ENCODE measurements around the gene PDE6A. TPM values are rescaled to one million over a fixed set of nuclear protein-coding genes. Genes with fewer than 3 reads are reported as not detected.
A peak's percentile ranks its signal among the peaks of the same experiment; 100 is the strongest.

Gene PDE6A
- total RNA-seq, 1 experiment from 2014 or later, result 0.50 TPM

DNA sequence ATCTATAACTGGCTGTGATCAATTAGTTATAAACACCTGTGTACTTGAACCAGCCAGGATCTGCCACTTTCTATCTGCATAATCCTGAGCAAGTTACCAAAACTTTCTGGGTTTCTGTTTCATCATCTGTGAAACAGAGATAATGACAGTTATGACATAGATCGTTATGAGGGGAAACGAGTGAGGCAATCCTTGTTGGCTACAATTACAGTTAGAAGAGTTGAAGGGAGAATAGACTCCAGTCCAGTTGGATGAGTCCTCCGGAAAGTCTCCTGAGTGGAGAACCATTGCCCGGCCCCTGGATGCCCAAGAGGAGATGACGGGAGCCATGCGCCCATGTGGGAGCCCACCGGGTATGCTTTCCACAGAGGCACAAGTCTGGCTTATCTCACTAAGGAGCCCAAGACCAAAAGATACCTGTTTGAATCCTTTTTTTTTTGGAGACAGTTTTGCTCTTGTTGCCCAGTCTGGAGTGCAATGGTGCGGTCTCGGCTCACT, 4.5 kb downstream of the PDE6A start:
- Histone ChIP-seq H3K27ac (peak overlapping the region; percentile 99), H3K4me2 (peak overlapping the region; percentile 81)

DNA sequence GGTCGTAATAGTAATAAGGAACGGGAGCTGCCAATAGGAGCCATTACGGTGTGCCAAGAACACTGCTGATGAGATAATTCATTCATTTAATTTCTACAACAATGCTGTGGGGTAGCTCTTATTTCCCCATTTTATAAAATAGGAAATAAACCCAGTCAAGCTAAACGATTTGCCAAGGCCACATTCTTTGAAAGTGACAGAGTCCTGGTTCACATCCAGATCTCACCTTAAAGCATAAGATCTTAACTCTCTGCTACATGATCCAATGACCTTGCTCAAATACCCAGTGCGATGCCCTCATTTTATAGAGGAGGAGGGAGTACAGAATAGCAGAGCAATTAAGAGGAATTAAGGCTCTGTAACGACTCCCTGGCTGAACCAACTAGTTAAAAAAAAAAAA, 5.0 kb downstream of the PDE6A start:
- Histone ChIP-seq H3K79me2 (ENCODE audit: low read depth) (no peaks in the 10 kb centered on the region), H3K27me3 (ENCODE audit: insufficient read depth, low read depth) (no peaks in the 10 kb centered on the region), H3K27ac (peak overlapping the region; percentile 99), H2AFZ (no peak overlapping the region), H3F3A (ENCODE audit: insufficient read depth, low read depth) (peaks cover 44% of the 10 kb centered on the region), H3K4me2 (peak overlapping the region; percentile 81), H3K4me1 (replicated peaks; ENCODE audit: insufficient read depth) (peaks cover 59% of the 10 kb centered on the region), H3K4me3 (peak overlapping the region; percentile 38; the same call in 1 of the 2 replicates), H4K20me1 (ENCODE audit: insufficient read depth) (no peaks in the 10 kb centered on the region), H3K36me3 (ENCODE audit: low read depth) (no peaks in the 10 kb centered on the region), H3K9me2 (ENCODE audit: insufficient read depth) (no peaks in the 10 kb centered on the region), H3K9me3 (ENCODE audit: insufficient read depth, low read depth) (no peaks in the 10 kb centered on the region)
- DNase-seq, result peak; percentile 36 to 86
- intact Hi-C loops (cut with micrococcal nuclease; ENCODE audit: unreplicated experiment), result loop anchor here (1.0 to 2.0 kb wide), 5 partner anchors 21 to 333 kb away; partner anchors contain the start of gene SLC26A2
- no TSS peak for BruUV-seq (replicated peaks)
- ChIA-PET CTCF (interaction anchor here (0.7 to 1.4 kb wide), 4 partner anchors 20 to 100 kb away, joined by 4 to 5 read pairs (median 4); no protein-coding TSS in a partner anchor), POLR2A (ENCODE audit: unreplicated experiment) (interaction anchor here (0.6 to 1.3 kb wide), 6 partner anchors 18 to 963 kb away, joined by 3 to 15 read pairs (median 6); partner anchors contain the start of gene SLC26A2)
- TF ChIP-seq, protein P1, sequence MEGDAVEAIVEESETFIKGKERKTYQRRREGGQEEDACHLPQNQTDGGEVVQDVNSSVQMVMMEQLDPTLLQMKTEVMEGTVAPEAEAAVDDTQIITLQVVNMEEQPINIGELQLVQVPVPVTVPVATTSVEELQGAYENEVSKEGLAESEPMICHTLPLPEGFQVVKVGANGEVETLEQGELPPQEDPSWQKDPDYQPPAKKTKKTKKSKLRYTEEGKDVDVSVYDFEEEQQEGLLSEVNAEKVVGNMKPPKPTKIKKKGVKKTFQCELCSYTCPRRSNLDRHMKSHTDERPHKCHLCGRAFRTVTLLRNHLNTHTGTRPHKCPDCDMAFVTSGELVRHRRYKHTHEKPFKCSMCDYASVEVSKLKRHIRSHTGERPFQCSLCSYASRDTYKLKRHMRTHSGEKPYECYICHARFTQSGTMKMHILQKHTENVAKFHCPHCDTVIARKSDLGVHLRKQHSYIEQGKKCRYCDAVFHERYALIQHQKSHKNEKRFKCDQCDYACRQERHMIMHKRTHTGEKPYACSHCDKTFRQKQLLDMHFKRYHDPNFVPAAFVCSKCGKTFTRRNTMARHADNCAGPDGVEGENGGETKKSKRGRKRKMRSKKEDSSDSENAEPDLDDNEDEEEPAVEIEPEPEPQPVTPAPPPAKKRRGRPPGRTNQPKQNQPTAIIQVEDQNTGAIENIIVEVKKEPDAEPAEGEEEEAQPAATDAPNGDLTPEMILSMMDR (conservative IDR thresholded peaks at IDR 0.05), result no peak
- no peak for TF ChIP-seq EZH2 (IDR thresholded peaks at IDR 0.05; ENCODE audit: low read depth)

More for the DNA sequence above, 4.5 kb downstream of the PDE6A start:
- no peaks in the 10 kb centered on the region for H4K20me1 ChIP-seq (ENCODE audit: insufficient read depth)
- ChIA-PET POLR2A (ENCODE audit: unreplicated experiment) (interaction anchor here (0.5 to 1.3 kb wide), 5 partner anchors 19 to 963 kb away, joined by 3 to 15 read pairs (median 5); partner anchors contain the start of gene SLC26A2), CTCF (interaction anchor here (0.7 to 1.4 kb wide), 3 partner anchors 20 to 101 kb away, joined by 3 to 5 read pairs (median 5); no protein-coding TSS in a partner anchor)
- intact Hi-C loops (cut with micrococcal nuclease; ENCODE audit: unreplicated experiment), result no loop called here
- peak in 1 of 2 experiments; percentile 57 for DNase-seq
- H3K36me3 ChIP-seq (ENCODE audit: low read depth), result no peaks in the 10 kb centered on the region
- no peak for TF ChIP-seq EZH2 (IDR thresholded peaks at IDR 0.05; ENCODE audit: low read depth)
- TF ChIP-seq, protein P1 (conservative IDR thresholded peaks at IDR 0.05), result no peak
- H3K4me1 ChIP-seq (replicated peaks; ENCODE audit: insufficient read depth), result peaks cover 59% of the 10 kb centered on the region
- no peaks in the 10 kb centered on the region for H3K27me3 ChIP-seq (ENCODE audit: insufficient read depth, low read depth)
- BruUV-seq (replicated peaks), result no TSS peak
- H2AFZ ChIP-seq, result no peak overlapping the region
- H3K4me3 ChIP-seq, result peak overlapping the region; percentile 38; the same call in 1 of the 2 replicates
- H3K9me3 ChIP-seq (ENCODE audit: insufficient read depth, low read depth), result no peaks in the 10 kb centered on the region
- H3F3A ChIP-seq (ENCODE audit: insufficient read depth, low read depth), result peaks cover 44% of the 10 kb centered on the region
- no peaks in the 10 kb centered on the region for H3K79me2 ChIP-seq (ENCODE audit: low read depth)
- H3K9me2 ChIP-seq (ENCODE audit: insufficient read depth), result no peaks in the 10 kb centered on the region

DNA sequence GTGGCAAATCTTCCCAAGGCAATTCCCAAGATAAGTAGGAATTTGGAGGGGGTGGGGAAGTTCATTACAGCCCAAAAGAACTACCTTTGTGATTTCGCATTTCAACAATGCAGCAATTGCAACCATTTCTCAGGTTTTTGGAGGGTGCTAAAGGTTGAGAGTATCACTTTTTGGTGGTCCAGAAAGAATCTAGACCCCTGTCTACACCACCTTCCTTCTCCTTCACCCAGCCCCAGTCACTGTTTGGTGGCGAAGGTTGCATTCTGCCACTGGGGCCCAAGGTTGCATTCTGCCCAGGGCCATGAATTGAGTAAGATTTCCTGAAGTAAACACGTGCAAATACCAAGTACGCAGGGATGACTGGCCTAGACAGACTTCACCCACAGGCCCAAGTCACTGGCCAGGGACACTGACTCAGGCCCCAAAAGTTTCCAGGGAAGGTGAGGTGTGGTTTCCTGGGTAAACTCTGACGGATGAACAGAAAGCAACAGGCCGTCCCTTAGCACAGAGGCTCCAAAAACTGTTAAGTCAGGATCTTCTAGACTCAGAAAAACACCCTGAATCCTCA, 5.7 kb downstream of the PDE6A start:
- no peaks in the 10 kb centered on the region for H3K79me2 ChIP-seq (ENCODE audit: low read depth)
- no peak overlapping the region for H2AFZ ChIP-seq
- no peaks in the 10 kb centered on the region for H3K9me3 ChIP-seq (ENCODE audit: insufficient read depth, low read depth)
- BruUV-seq (replicated peaks), result no TSS peak
- POLR2A ChIA-PET (ENCODE audit: unreplicated experiment), result interaction anchor here (0.6 to 1.3 kb wide), 4 partner anchors 19 to 51 kb away, joined by 3 to 15 read pairs (median 6); partner anchors contain the start of gene SLC26A2
- peak; percentile 90 to 98 for DNase-seq
- peaks cover 44% of the 10 kb centered on the region for H3F3A ChIP-seq (ENCODE audit: insufficient read depth, low read depth)
- H3K27me3 ChIP-seq (ENCODE audit: insufficient read depth, low read depth), result no peaks in the 10 kb centered on the region
- peak overlapping the region; percentile 38; the same call in 1 of the 2 replicates for H3K4me3 ChIP-seq
- CTCF ChIA-PET, result interaction anchor here (0.8 to 1.4 kb wide), 3 partner anchors 21 to 100 kb away, joined by 4 to 5 read pairs (median 4); no protein-coding TSS in a partner anchor
- H4K20me1 ChIP-seq (ENCODE audit: insufficient read depth), result no peaks in the 10 kb centered on the region
- no peaks in the 10 kb centered on the region for H3K36me3 ChIP-seq (ENCODE audit: low read depth)
- peak overlapping the region; percentile 81 for H3K4me2 ChIP-seq
- intact Hi-C loops (cut with micrococcal nuclease; ENCODE audit: unreplicated experiment), result loop anchor here (1.0 to 2.0 kb wide), 5 partner anchors 21 to 332 kb away; partner anchors contain the start of gene SLC26A2
- TF ChIP-seq, protein P1 (conservative IDR thresholded peaks at IDR 0.05), result no peak
- TF ChIP-seq EZH2 (IDR thresholded peaks at IDR 0.05; ENCODE audit: low read depth), result no peak
- H3K27ac ChIP-seq, result peak overlapping the region; percentile 99
- peaks cover 59% of the 10 kb centered on the region for H3K4me1 ChIP-seq (replicated peaks; ENCODE audit: insufficient read depth)
- H3K9me2 ChIP-seq (ENCODE audit: insufficient read depth), result no peaks in the 10 kb centered on the region
